Measurements from ENCODE around the gene TJAP1.
A peak's percentile ranks its signal among the peaks of the same experiment; 100 is the strongest.

Gene TJAP1

DNA sequence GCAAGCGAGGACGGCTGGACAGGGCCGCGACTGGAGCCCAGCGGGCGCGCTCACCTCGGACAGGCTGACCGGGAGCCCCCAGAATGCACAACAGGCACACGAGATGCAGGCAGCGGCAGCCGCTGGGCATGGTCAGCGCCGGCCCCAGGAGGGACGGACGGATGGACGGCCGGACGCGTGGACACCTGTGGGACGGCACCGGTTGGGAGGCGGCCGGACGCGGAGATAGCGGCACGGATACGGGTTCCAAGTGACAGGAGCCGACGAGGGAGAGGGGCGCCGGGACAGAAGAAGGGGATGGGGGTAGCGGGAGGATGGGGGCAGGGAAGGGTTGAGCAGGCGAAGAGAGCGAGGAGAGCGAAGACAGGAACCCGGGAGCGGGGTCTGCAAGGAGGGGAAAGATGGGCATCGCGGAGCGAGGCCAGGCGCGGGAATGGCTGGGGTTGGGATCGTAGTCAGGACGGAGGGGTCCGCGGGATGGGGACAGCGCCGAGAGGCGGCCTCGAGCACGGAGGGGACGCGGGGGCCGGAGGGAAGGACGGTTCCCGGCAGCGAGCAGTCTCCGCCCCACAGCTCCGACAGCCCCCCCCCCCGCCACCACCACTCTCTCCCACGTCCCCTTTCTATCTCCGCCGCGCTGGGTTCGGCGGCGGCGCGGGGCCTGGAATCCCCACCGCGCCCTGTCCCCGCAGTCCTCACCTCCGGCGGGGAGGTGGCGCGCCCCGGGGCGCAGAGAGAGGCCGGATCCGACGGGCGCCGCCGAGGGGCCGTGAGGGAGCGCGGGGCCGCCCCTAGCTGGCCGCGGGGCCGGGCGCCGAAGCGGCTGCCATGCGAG lies 22.5 kb upstream of the TJAP1 start (continued):
- no peak; the same call in 1 of the 2 replicates for TF ChIP-seq MZF1 (tag by site-specific recombination; IDR thresholded peaks at IDR 0.05; ENCODE audit: borderline replicate concordance)
- no peak for TF ChIP-seq ZNF274 (IDR thresholded peaks at IDR 0.05; ENCODE audit: low read length)
- no peak for TF ChIP-seq ZNF274 (tag by site-specific recombination; IDR thresholded peaks at IDR 0.05; ENCODE audit: borderline replicate concordance)
- TF ChIP-seq SCRT1 (tag by site-specific recombination; IDR thresholded peaks at IDR 0.05; ENCODE audit: borderline replicate concordance): peak; percentile 97
- TF ChIP-seq, protein P1, sequence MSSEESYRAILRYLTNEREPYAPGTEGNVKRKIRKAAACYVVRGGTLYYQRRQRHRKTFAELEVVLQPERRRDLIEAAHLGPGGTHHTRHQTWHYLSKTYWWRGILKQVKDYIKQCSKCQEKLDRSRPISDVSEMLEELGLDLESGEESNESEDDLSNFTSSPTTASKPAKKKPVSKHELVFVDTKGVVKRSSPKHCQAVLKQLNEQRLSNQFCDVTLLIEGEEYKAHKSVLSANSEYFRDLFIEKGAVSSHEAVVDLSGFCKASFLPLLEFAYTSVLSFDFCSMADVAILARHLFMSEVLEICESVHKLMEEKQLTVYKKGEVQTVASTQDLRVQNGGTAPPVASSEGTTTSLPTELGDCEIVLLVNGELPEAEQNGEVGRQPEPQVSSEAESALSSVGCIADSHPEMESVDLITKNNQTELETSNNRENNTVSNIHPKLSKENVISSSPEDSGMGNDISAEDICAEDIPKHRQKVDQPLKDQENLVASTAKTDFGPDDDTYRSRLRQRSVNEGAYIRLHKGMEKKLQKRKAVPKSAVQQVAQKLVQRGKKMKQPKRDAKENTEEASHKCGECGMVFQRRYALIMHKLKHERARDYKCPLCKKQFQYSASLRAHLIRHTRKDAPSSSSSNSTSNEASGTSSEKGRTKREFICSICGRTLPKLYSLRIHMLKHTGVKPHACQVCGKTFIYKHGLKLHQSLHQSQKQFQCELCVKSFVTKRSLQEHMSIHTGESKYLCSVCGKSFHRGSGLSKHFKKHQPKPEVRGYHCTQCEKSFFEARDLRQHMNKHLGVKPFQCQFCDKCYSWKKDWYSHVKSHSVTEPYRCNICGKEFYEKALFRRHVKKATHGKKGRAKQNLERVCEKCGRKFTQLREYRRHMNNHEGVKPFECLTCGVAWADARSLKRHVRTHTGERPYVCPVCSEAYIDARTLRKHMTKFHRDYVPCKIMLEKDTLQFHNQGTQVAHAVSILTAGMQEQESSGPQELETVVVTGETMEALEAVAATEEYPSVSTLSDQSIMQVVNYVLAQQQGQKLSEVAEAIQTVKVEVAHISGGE (tag by site-specific recombination; conservative IDR thresholded peaks at IDR 0.05; ENCODE audit: low read depth): no peak; the same call in 1 of the 2 replicates
- TF ChIP-seq, protein P2, sequence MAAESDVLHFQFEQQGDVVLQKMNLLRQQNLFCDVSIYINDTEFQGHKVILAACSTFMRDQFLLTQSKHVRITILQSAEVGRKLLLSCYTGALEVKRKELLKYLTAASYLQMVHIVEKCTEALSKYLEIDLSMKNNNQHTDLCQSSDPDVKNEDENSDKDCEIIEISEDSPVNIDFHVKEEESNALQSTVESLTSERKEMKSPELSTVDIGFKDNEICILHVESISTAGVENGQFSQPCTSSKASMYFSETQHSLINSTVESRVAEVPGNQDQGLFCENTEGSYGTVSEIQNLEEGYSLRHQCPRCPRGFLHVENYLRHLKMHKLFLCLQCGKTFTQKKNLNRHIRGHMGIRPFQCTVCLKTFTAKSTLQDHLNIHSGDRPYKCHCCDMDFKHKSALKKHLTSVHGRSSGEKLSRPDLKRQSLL (tag by site-specific recombination; IDR thresholded peaks at IDR 0.05): no peak
- peak; percentile 54; the same call in 1 of the 2 replicates for TF ChIP-seq ZNF394 (tag by site-specific recombination; IDR thresholded peaks at IDR 0.05; ENCODE audit: borderline replicate concordance)
- TF ChIP-seq ZNF596 (tag by site-specific recombination; IDR thresholded peaks at IDR 0.05): peak; percentile 38
- TF ChIP-seq, protein P3, sequence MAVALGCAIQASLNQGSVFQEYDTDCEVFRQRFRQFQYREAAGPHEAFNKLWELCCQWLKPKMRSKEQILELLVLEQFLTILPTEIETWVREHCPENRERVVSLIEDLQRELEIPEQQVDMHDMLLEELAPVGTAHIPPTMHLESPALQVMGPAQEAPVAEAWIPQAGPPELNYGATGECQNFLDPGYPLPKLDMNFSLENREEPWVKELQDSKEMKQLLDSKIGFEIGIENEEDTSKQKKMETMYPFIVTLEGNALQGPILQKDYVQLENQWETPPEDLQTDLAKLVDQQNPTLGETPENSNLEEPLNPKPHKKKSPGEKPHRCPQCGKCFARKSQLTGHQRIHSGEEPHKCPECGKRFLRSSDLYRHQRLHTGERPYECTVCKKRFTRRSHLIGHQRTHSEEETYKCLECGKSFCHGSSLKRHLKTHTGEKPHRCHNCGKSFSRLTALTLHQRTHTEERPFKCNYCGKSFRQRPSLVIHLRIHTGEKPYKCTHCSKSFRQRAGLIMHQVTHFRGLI (tag by site-specific recombination; IDR thresholded peaks at IDR 0.05): no peak; the same call in 1 of the 2 replicates
- TF ChIP-seq YY2 (tag by site-specific recombination; IDR thresholded peaks at IDR 0.05): peak; percentile 59; the same call in 1 of the 2 replicates
- TF ChIP-seq ZNF404 (tag by site-specific recombination; IDR thresholded peaks at IDR 0.05): no peak
- TF ChIP-seq ZNF202 (tag by site-specific recombination; IDR thresholded peaks at IDR 0.05; ENCODE audit: borderline replicate concordance): no peak
- TF ChIP-seq BCL11A (tag by site-specific recombination; IDR thresholded peaks at IDR 0.05; ENCODE audit: low read depth): peak; percentile 76; the same call in 1 of the 2 replicates
- TF ChIP-seq ZNF426 (tag by site-specific recombination; IDR thresholded peaks at IDR 0.05): no peak
- TF ChIP-seq ZNF785 (tag by site-specific recombination; IDR thresholded peaks at IDR 0.05): 0 out of 2 replicates have a peak, but pooled peaks have one; percentile 12
- no peak for TF ChIP-seq ZNF121 (tag by site-specific recombination; IDR thresholded peaks at IDR 0.05)
- TF ChIP-seq, protein P4, sequence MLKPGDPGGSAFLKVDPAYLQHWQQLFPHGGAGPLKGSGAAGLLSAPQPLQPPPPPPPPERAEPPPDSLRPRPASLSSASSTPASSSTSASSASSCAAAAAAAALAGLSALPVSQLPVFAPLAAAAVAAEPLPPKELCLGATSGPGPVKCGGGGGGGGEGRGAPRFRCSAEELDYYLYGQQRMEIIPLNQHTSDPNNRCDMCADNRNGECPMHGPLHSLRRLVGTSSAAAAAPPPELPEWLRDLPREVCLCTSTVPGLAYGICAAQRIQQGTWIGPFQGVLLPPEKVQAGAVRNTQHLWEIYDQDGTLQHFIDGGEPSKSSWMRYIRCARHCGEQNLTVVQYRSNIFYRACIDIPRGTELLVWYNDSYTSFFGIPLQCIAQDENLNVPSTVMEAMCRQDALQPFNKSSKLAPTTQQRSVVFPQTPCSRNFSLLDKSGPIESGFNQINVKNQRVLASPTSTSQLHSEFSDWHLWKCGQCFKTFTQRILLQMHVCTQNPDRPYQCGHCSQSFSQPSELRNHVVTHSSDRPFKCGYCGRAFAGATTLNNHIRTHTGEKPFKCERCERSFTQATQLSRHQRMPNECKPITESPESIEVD (tag by site-specific recombination; IDR thresholded peaks at IDR 0.05): no peak
- peak; percentile 41; the same call in 1 of the 2 replicates for TF ChIP-seq ZSCAN30 (tag by site-specific recombination; IDR thresholded peaks at IDR 0.05)
- no peak for TF ChIP-seq ZNF624 (tag by site-specific recombination; IDR thresholded peaks at IDR 0.05)
- TF ChIP-seq KLF10 (tag by site-specific recombination; IDR thresholded peaks at IDR 0.05): no peak; the same call in 1 of the 2 replicates
- TF ChIP-seq, protein P5, sequence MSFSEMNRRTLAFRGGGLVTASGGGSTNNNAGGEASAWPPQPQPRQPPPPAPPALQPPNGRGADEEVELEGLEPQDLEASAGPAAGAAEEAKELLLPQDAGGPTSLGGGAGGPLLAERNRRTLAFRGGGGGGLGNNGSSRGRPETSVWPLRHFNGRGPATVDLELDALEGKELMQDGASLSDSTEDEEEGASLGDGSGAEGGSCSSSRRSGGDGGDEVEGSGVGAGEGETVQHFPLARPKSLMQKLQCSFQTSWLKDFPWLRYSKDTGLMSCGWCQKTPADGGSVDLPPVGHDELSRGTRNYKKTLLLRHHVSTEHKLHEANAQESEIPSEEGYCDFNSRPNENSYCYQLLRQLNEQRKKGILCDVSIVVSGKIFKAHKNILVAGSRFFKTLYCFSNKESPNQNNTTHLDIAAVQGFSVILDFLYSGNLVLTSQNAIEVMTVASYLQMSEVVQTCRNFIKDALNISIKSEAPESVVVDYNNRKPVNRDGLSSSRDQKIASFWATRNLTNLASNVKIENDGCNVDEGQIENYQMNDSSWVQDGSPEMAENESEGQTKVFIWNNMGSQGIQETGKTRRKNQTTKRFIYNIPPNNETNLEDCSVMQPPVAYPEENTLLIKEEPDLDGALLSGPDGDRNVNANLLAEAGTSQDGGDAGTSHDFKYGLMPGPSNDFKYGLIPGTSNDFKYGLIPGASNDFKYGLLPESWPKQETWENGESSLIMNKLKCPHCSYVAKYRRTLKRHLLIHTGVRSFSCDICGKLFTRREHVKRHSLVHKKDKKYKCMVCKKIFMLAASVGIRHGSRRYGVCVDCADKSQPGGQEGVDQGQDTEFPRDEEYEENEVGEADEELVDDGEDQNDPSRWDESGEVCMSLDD (tag by site-specific recombination; IDR thresholded peaks at IDR 0.05): peak; percentile 80
- no peak for TF ChIP-seq FEZF1 (tag by site-specific recombination; IDR thresholded peaks at IDR 0.05)
- TF ChIP-seq, protein P6, sequence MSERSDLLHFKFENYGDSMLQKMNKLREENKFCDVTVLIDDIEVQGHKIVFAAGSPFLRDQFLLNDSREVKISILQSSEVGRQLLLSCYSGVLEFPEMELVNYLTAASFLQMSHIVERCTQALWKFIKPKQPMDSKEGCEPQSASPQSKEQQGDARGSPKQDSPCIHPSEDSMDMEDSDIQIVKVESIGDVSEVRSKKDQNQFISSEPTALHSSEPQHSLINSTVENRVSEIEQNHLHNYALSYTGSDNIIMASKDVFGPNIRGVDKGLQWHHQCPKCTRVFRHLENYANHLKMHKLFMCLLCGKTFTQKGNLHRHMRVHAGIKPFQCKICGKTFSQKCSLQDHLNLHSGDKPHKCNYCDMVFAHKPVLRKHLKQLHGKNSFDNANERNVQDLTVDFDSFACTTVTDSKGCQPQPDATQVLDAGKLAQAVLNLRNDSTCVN (tag by site-specific recombination; optimal IDR thresholded peaks at IDR 0.05): peak; percentile 94
- no peak for TF ChIP-seq TCF7L2 (IDR thresholded peaks at IDR 0.05; ENCODE audit: borderline replicate concordance, low read depth, low read length)
